Measurements from ENCODE around the gene KYAT1. TPM values are rescaled to one million over a fixed set of nuclear protein-coding genes. Genes with fewer than 3 reads are reported as not detected.

The KYAT1 gene
- total and polyA plus RNA-seq, 2 of the 8 experiments (the other 6 are each of a cell fraction or from before 2014, with no cell fraction given), result 30.4 to 42.2 TPM

- Histone ChIP-seq H3K14ac (ENCODE audit: insufficient read length) (no peak overlapping the region), H3K9ac (replicated peaks in 1 of 4; ENCODE audit: extremely low read depth in 1 of 4, low read depth in 3 of 4, low read length in 3 of 4) (no peak overlapping the region), H2BK5ac (ENCODE audit: low read depth, low read length) (no peak overlapping the region), H3K79me1 (ENCODE audit: low read depth, low read length) (peaks cover 32% of the 10 kb centered on the region), H2AK5ac (ENCODE audit: low read depth, low read length) (no peak overlapping the region), H3K36me3 (ENCODE audit: control insufficient read depth in 2 of 4, insufficient read depth in 4 of 4, low read length in 3 of 4) (peaks cover 3 to 20% (median 12%) of the 10 kb centered on the region in 4 experiments), H3K4me2 (ENCODE audit: insufficient read depth in 1 of 2, low read depth in 2 of 2, low read length in 2 of 2) (no peak overlapping the region), H2AFZ (ENCODE audit: low read length) (no peak overlapping the region), H3K9me3 (ENCODE audit: insufficient read depth in 2 of 2, low read depth in 1 of 2, low read length in 1 of 2) (no peaks in the 10 kb centered on the region), H3K23me2 (ENCODE audit: low read depth, low read length) (peaks cover 6% of the 10 kb centered on the region), H4K20me1 (replicated peaks in 1 of 2; ENCODE audit: control insufficient read depth in 1 of 2, insufficient read depth in 2 of 2, low read length in 2 of 2) (peaks cover 0 to 15% of the 10 kb centered on the region in 2 experiments), H2BK20ac (ENCODE audit: low read length) (no peak overlapping the region), H3K79me2 (ENCODE audit: control insufficient read depth in 1 of 2, insufficient read depth in 2 of 2, low read length in 2 of 2) (peaks cover 25 to 91% of the 10 kb centered on the region in 2 experiments), H3K4me1 (replicated peaks in 1 of 4; ENCODE audit: control insufficient read depth in 3 of 4, insufficient read depth in 4 of 4, low read length in 3 of 4) (peaks cover 6 to 31% (median 19%) of the 10 kb centered on the region in 4 experiments), H3K18ac (ENCODE audit: extremely low read depth, low read length) (no peak overlapping the region), H2BK120ac (replicated peaks; ENCODE audit: low read depth, low read length) (no peak overlapping the region), H3K4me3 (ENCODE audit: extremely low read depth in 1 of 4, insufficient read depth in 2 of 4, low read depth in 3 of 4, low read length in 4 of 4) (no peak overlapping the region), H4K8ac (ENCODE audit: extremely low read depth, insufficient read depth, low read length) (no peak overlapping the region), H3K4ac (replicated peaks; ENCODE audit: insufficient read length, low read depth, low read length) (no peak overlapping the region), H4K91ac (replicated peaks; ENCODE audit: insufficient read length, low read length) (no peak overlapping the region), H4K5ac (ENCODE audit: insufficient read length, low read depth, low read length) (no peak overlapping the region), H2BK15ac (ENCODE audit: low read length) (no peak overlapping the region), H3K56ac (replicated peaks; ENCODE audit: insufficient read length, low read depth, low read length) (no peak overlapping the region), H2BK12ac (ENCODE audit: low read depth, low read length) (no peak overlapping the region), H3K27me3 (replicated peaks in 1 of 4; ENCODE audit: control insufficient read depth in 3 of 4, extremely low read depth in 1 of 4, insufficient read depth in 3 of 4, low read length in 3 of 4) (no peaks in the 10 kb centered on the region), H3K27ac (ENCODE audit: low read depth, low read length) (no peak overlapping the region), H3K23ac (ENCODE audit: insufficient read length) (no peak overlapping the region)
- FAIRE-seq (no peak), DNase-seq (ENCODE audit: low read depth in 1 of 2, low spot score in 2 of 2) (no peak)
- WGBS, 2 experiments (ENCODE audit: extremely low coverage in 1 of 2, insufficient coverage in 1 of 2, insufficient read length in 1 of 2, insufficient replicate concordance in 2 of 2, low coverage in 1 of 2, low lambda C conversion rate in 2 of 2, missing lambda C conversion rate in 1 of 2), result 93% methylated on average over 3 of the region's 3 CpGs; no CpG with 5 or more reads in 1 of the 2 experiments
- CTCF ChIA-PET (ENCODE audit: partially characterized antibody), result interaction anchor here (0.7 to 1.9 kb wide), 6 partner anchors 9 to 43 kb away, joined by 3 to 11 read pairs (median 4); no protein-coding TSS in a partner anchor
- POLR2A ChIA-PET (ENCODE audit: partially characterized antibody), result interaction anchor here (1.2 to 2.4 kb wide), 5 partner anchors 9 to 29 kb away, joined by 3 to 10 read pairs (median 4); no protein-coding TSS in a partner anchor
- TF ChIP-seq, protein P1, sequence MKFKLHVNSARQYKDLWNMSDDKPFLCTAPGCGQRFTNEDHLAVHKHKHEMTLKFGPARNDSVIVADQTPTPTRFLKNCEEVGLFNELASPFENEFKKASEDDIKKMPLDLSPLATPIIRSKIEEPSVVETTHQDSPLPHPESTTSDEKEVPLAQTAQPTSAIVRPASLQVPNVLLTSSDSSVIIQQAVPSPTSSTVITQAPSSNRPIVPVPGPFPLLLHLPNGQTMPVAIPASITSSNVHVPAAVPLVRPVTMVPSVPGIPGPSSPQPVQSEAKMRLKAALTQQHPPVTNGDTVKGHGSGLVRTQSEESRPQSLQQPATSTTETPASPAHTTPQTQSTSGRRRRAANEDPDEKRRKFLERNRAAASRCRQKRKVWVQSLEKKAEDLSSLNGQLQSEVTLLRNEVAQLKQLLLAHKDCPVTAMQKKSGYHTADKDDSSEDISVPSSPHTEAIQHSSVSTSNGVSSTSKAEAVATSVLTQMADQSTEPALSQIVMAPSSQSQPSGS (IDR thresholded peaks at IDR 0.05; ENCODE audit: low read length), result no peak
- TF ChIP-seq GABPA (IDR thresholded peaks at IDR 0.05; ENCODE audit: borderline replicate concordance, insufficient read depth, low read length), result no peak
- no peak for TF ChIP-seq ASH2L (IDR thresholded peaks at IDR 0.05; ENCODE audit: low read length)
- no peak for TF ChIP-seq ZNF274 (IDR thresholded peaks at IDR 0.05; ENCODE audit: borderline replicate concordance, extremely low read depth, low read length)
- no peak for TF ChIP-seq SP4 (IDR thresholded peaks at IDR 0.05; ENCODE audit: low read length)
- TF ChIP-seq TAF7 (optimal IDR thresholded peaks at IDR 0.05; ENCODE audit: borderline replicate concordance, low read depth, low read length), result no peak
- TF ChIP-seq FOSL1 (IDR thresholded peaks at IDR 0.05; ENCODE audit: insufficient read depth, low read depth, low read length), result no peak
- no peak for TF ChIP-seq CHD1 (IDR thresholded peaks at IDR 0.05; ENCODE audit: low read depth, low read length)
- TF ChIP-seq HDAC6 (IDR thresholded peaks at IDR 0.05; ENCODE audit: low read depth, low read length), result no peak
- no peak for TF ChIP-seq KDM1A (IDR thresholded peaks at IDR 0.05; ENCODE audit: borderline replicate concordance, low read length)
- no peak for TF ChIP-seq POLR2A (IDR thresholded peaks at IDR 0.05; ENCODE audit: control extremely low read depth in 1 of 2, low read depth in 2 of 2, low read length in 2 of 2)
- TF ChIP-seq MAX (IDR thresholded peaks at IDR 0.05), result no peak
- TF ChIP-seq CREB1 (IDR thresholded peaks at IDR 0.05), result no peak
Measured at GRCh38 chr9:128887049-128887448, 5.3 kb upstream of the KYAT1 start.

Measured in H1 (cell line).